Measurements from ENCODE around the gene LMO1.

Gene LMO1

DNA sequence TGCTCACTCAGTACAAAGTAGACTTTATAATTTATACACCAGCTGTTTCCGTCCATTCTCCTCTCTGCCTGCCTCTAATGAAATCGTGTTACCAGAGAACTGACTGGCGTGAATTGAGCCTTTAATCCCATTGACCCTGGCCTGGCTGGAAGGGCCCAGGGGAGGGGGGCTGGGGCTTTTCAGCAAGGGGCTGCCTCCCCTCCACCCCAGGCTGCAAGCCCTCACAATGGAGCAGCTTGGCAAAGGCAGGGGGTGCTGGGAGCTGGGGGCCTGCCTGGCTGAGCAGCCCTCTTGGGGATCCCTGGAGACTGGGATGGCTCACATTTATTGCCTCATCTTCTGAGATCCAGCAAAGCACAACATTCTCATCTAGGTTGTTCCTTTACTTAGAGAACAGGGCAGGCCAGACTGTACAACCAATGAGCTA, 25.8 kb upstream of the LMO1 start:
- POLR2A ChIA-PET = no interaction called here
- TF ChIP-seq CTBP1 (IDR thresholded peaks at IDR 0.05; ENCODE audit: borderline replicate concordance) = no peak
- TF ChIP-seq, protein P1, sequence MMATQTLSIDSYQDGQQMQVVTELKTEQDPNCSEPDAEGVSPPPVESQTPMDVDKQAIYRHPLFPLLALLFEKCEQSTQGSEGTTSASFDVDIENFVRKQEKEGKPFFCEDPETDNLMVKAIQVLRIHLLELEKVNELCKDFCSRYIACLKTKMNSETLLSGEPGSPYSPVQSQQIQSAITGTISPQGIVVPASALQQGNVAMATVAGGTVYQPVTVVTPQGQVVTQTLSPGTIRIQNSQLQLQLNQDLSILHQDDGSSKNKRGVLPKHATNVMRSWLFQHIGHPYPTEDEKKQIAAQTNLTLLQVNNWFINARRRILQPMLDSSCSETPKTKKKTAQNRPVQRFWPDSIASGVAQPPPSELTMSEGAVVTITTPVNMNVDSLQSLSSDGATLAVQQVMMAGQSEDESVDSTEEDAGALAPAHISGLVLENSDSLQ (IDR thresholded peaks at IDR 0.05) = no peak
- no peak for TF ChIP-seq FOXK2 (IDR thresholded peaks at IDR 0.05)
- TF ChIP-seq SUZ12 (IDR thresholded peaks at IDR 0.05) = no peak
- TF ChIP-seq FOXM1 (IDR thresholded peaks at IDR 0.05; ENCODE audit: borderline replicate concordance) = no peak
- TF ChIP-seq BHLHE40 (IDR thresholded peaks at IDR 0.05; ENCODE audit: borderline replicate concordance) = no peak
- no peak for TF ChIP-seq ARNT (IDR thresholded peaks at IDR 0.05)
- TF ChIP-seq NFRKB (IDR thresholded peaks at IDR 0.05) = no peak
- TF ChIP-seq HDGF (IDR thresholded peaks at IDR 0.05; ENCODE audit: borderline replicate concordance) = no peak
- no peak for TF ChIP-seq ELF4 (IDR thresholded peaks at IDR 0.05)
- no peak for TF ChIP-seq TARDBP (IDR thresholded peaks at IDR 0.05)
- TF ChIP-seq FOXA1 (IDR thresholded peaks at IDR 0.05) = no peak
- no peak for DNase-seq (ENCODE audit: extremely low spot score)
- CTCF ChIA-PET = no interaction called here

- no peak for DNase-seq (ENCODE audit: extremely low spot score)
- TF ChIP-seq, protein P1 (IDR thresholded peaks at IDR 0.05) = no peak
- TF ChIP-seq ARNT (IDR thresholded peaks at IDR 0.05) (no peak), ELF4 (IDR thresholded peaks at IDR 0.05) (no peak), FOXA1 (IDR thresholded peaks at IDR 0.05) (no peak)
- CTCF ChIA-PET = no interaction called here
- POLR2A ChIA-PET = no interaction called here
Measured at GRCh38 chr11:8288824-8289491, 25.3 kb upstream of the LMO1 start.

DNA sequence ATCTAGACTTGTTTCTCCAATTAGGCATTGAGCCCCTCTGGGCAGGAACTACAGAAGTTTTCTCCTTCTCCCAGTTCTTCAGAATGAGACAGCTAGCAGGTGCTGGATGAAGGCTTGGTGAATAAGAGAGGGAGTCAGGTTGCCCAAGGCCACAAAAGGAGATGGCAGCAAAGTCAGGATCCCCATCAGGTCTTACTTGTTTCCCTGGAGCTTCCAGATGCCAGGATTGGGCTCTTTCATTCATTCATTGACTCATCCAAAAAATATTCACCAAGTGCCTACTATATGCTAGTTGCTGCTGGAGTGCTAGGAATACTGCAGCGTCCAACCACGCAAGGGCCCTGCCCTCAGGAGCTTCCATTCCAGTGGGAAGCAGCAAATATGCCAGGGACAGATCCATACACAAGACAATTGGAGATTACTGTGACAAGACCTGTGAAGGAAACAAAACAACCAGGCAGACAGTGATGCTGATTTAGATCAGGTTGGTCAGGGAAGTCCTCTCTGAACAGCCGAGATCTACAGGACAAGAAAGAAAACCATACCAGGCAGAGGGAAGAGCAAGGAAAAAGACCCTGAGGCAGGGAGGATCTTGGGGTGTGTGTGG, 24.6 kb upstream of the LMO1 start:
- POLR2A ChIA-PET = no interaction called here
- DNase-seq (ENCODE audit: extremely low spot score) = no peak
- CTCF ChIA-PET = no interaction called here
- TF ChIP-seq, protein P1 (IDR thresholded peaks at IDR 0.05) = no peak
- no peak for TF ChIP-seq ARNT (IDR thresholded peaks at IDR 0.05)
- no peak for TF ChIP-seq ELF4 (IDR thresholded peaks at IDR 0.05)
- TF ChIP-seq FOXA1 (IDR thresholded peaks at IDR 0.05) = no peak
- TF ChIP-seq SUZ12 (IDR thresholded peaks at IDR 0.05) = no peak
- TF ChIP-seq LEF1 (IDR thresholded peaks at IDR 0.05; ENCODE audit: borderline replicate concordance) = no peak
- no peak for TF ChIP-seq L3MBTL2 (conservative IDR thresholded peaks at IDR 0.05)
- TF ChIP-seq ZNF384 (IDR thresholded peaks at IDR 0.05) = no peak
- no peak for TF ChIP-seq NFRKB (IDR thresholded peaks at IDR 0.05)
- no peak for TF ChIP-seq TARDBP (IDR thresholded peaks at IDR 0.05)
- no peak for TF ChIP-seq BHLHE40 (IDR thresholded peaks at IDR 0.05; ENCODE audit: borderline replicate concordance)
- no peak for TF ChIP-seq HDGF (IDR thresholded peaks at IDR 0.05; ENCODE audit: borderline replicate concordance)
- TF ChIP-seq CTBP1 (IDR thresholded peaks at IDR 0.05; ENCODE audit: borderline replicate concordance) = no peak

- no peak for TF ChIP-seq FOXA1 (IDR thresholded peaks at IDR 0.05)
- TF ChIP-seq L3MBTL2 (conservative IDR thresholded peaks at IDR 0.05) = no peak
- TF ChIP-seq HDGF (IDR thresholded peaks at IDR 0.05; ENCODE audit: borderline replicate concordance) = no peak
- no peak for TF ChIP-seq NFRKB (IDR thresholded peaks at IDR 0.05)
- TF ChIP-seq ARNT (IDR thresholded peaks at IDR 0.05) = no peak
- no peak for TF ChIP-seq FOXK2 (IDR thresholded peaks at IDR 0.05)
- no peak for TF ChIP-seq CTBP1 (IDR thresholded peaks at IDR 0.05; ENCODE audit: borderline replicate concordance)
- no peak for TF ChIP-seq SP1 (IDR thresholded peaks at IDR 0.05)
- TF ChIP-seq, protein P1 (IDR thresholded peaks at IDR 0.05) = no peak
- TF ChIP-seq TARDBP (IDR thresholded peaks at IDR 0.05) = no peak
- POLR2A ChIA-PET = no interaction called here
- CTCF ChIA-PET = no interaction called here
- no peak for DNase-seq (ENCODE audit: extremely low spot score)
Measured at GRCh38 chr11:8287703-8288102, 24.0 kb upstream of the LMO1 start.

GRCh38 chr11:8287297-8287696, 23.6 kb upstream of the LMO1 start:
- POLR2A ChIA-PET = no interaction called here
- CTCF ChIA-PET = no interaction called here
- DNase-seq (ENCODE audit: extremely low spot score) = no peak
- TF ChIP-seq ARNT (IDR thresholded peaks at IDR 0.05) (no peak), HDGF (IDR thresholded peaks at IDR 0.05; ENCODE audit: borderline replicate concordance) (no peak), FOXM1 (IDR thresholded peaks at IDR 0.05; ENCODE audit: borderline replicate concordance) (no peak), SP1 (IDR thresholded peaks at IDR 0.05) (no peak), CTBP1 (IDR thresholded peaks at IDR 0.05; ENCODE audit: borderline replicate concordance) (no peak), ZNF384 (IDR thresholded peaks at IDR 0.05) (no peak), SUZ12 (IDR thresholded peaks at IDR 0.05) (no peak)
- TF ChIP-seq, protein P1 (IDR thresholded peaks at IDR 0.05) = no peak
